GM12878 (cell line): ENCODE data around the gene TMEM52. TPM values are rescaled to one million over a fixed set of nuclear protein-coding genes. Genes with fewer than 3 reads are reported as not detected.

Experiments used
- ATAC-seq: fragments of 200-7000 bp; cut with Tn5 transposase; 3 replicates; pipeline ENCODE4 v1.9.1; 2020; ENCODE audit warnings: mild to moderate bottlenecking, moderate library complexity
- BruUV-seq: library from RNA; stranded (reverse); fragments of 400-500 nt; replicated peaks from 2 replicates; lab custom pipeline; 2021; lab: Mats Ljungman, UMichigan
- CTCF ChIA-PET: fragments of 300-600 bp; sonication (Branson Sonifier 250); formaldehyde crosslinking; extraction: SDS; loops from one replicate; lab custom pipeline; 2021; ENCODE audit warnings: inconsistent platforms; lab: Yijun Ruan, JAX
- POLR2A ChIA-PET: fragments of 350-600 bp; formaldehyde crosslinking; extraction: SDS; loops from one replicate; lab custom pipeline; 2021; ENCODE audit warnings: inconsistent platforms; lab: Charles Lee
- RAD21 ChIA-PET: fragments of 300-600 bp; sonication (Branson Sonifier 250); formaldehyde crosslinking; loops from one replicate; lab custom pipeline; 2023; ENCODE audit warnings: antibody characterized with exemption; ENCODE audit not compliant: unreplicated experiment; lab: Charles Lee
- SMC1A ChIA-PET: fragments of 300-600 bp; sonication (Branson Sonifier 250); formaldehyde crosslinking; loops from one replicate; lab custom pipeline; 2023; ENCODE audit not compliant: unreplicated experiment, uncharacterized antibody; lab: Charles Lee
- DNase-seq: peaks from one replicate; pipeline ENCODE4 v3.0.0-alpha.2; 2011; ENCODE audit warnings: low read depth, low spot score
- FAIRE-seq: peaks from 3 replicates; lab custom pipeline; 2011; peaks lifted over from hg19 to GRCh38; lab: Jason Lieb, UNC
- H2AFZ ChIP-seq: 2 replicates; pipeline ENCODE4 v1.6.0; 2011; ENCODE audit warnings: low read depth, low read length, control low read depth; ENCODE audit not compliant: control insufficient read depth
- H3K27ac ChIP-seq: 2 replicates; pipeline ENCODE4 v1.5.1; 2011; ENCODE audit warnings: control low read depth; ENCODE audit not compliant: control insufficient read depth, insufficient read depth
- H3K27me3 ChIP-seq, 2 experiments: replicated peaks in 1 of 2; 2 replicates each; pipeline versions ENCODE4 v1.6.0 to v1.6.1; 2011; ENCODE audit warnings: low read length in 1 of 2; ENCODE audit not compliant: control insufficient read depth in 2 of 2, insufficient read depth in 2 of 2
- H3K36me3 ChIP-seq, 2 experiments: 2 replicates each; pipeline ENCODE4 v1.5.1; 2011; ENCODE audit warnings: low read length in 1 of 2; ENCODE audit not compliant: control insufficient read depth in 2 of 2, insufficient read depth in 2 of 2
- H3K4me1 ChIP-seq: 2 replicates; pipeline ENCODE4 v1.6.1; 2011; ENCODE audit warnings: mild to moderate bottlenecking, low read length, moderate library complexity, mixed read lengths; ENCODE audit not compliant: control insufficient read depth, insufficient read depth
- H3K4me2 ChIP-seq: 2 replicates; pipeline ENCODE4 v1.6.0; 2011; ENCODE audit warnings: control low read depth; ENCODE audit not compliant: control insufficient read depth, insufficient read depth
- H3K4me3 ChIP-seq: fragments of 200-600 bp; sonication (generic); 2 replicates; pipeline ENCODE4 v1.5.1; 2016
- H3K79me2 ChIP-seq: 2 replicates; pipeline ENCODE4 v1.6.0; 2011; ENCODE audit warnings: low read length; ENCODE audit not compliant: control insufficient read depth, insufficient read depth
- H3K9ac ChIP-seq: 2 replicates; pipeline ENCODE4 v1.8.0; 2011; ENCODE audit warnings: low read length, control low read depth, mixed read lengths; ENCODE audit not compliant: control insufficient read depth, insufficient read depth
- H3K9me3 ChIP-seq: replicated peaks from 3 replicates; pipeline ENCODE4 v1.5.1; 2011; ENCODE audit warnings: mild to moderate bottlenecking, low read length; ENCODE audit not compliant: control insufficient read depth, insufficient read depth
- H4K20me1 ChIP-seq: 2 replicates; pipeline ENCODE4 v1.6.0; 2011; ENCODE audit not compliant: control insufficient read depth, insufficient read depth
- HDAC6 ChIP-seq: fragments of 200-600 bp; sonication (generic); IDR thresholded peaks from one replicate; pipeline ENCODE4 v1.8.0; 2017; ENCODE audit warnings: antibody characterized with exemption; ENCODE audit not compliant: unreplicated experiment
- HSF1 ChIP-seq: fragments of 150-350 bp; IDR thresholded peaks from 2 replicates; pipeline ENCODE4 v1.6.1; 2014; ENCODE audit warnings: mild to moderate bottlenecking, low read depth, low read length
- MLLT1 ChIP-seq: fragments of 450-650 bp; IDR thresholded peaks from 2 replicates; pipeline ENCODE4 v1.6.1; 2016; ENCODE audit warnings: mild to moderate bottlenecking
- NFYA ChIP-seq: IDR thresholded peaks from 2 replicates; pipeline ENCODE4 v1.6.1; 2011; ENCODE audit warnings: low read depth, mild to moderate bottlenecking, low read length, improper control_type of control experiment, borderline replicate concordance
- PAX8 ChIP-seq: fragments of 450-650 bp; IDR thresholded peaks from 2 replicates; pipeline ENCODE4 v1.6.1; 2017; ENCODE audit warnings: mild to moderate bottlenecking, moderate library complexity
- SIX5 ChIP-seq: IDR thresholded peaks from 2 replicates; pipeline ENCODE4 v1.6.1; 2011; ENCODE audit warnings: mild to moderate bottlenecking, low read depth, low read length, moderate library complexity; ENCODE audit not compliant: severe bottlenecking
- WGBS: methylation state at CpG from one replicate; pipeline ENCODE4 v1.1.6; 2016; ENCODE audit warnings: low lambda C conversion rate; ENCODE audit not compliant: insufficient replicate concordance, insufficient coverage; ENCODE audit errors: missing lambda C conversion rate; 5-methylcytosine and 5-hydroxymethylcytosine counted together
- in situ Hi-C: fragments of 300-500 bp; cut with MboI; formaldehyde crosslinking; loops from 9 replicates; pipeline ENCODE4 v1.14.3; 2018; ENCODE audit warnings: mixed read lengths
- intact Hi-C: fragments of 100-400 bp; cut with micrococcal nuclease; formaldehyde crosslinking; loops from one replicate; pipeline ENCODE4 v1.14.2; 2022; ENCODE audit not compliant: unreplicated experiment
- polyA plus RNA-seq, 11 experiments: library from polyadenylated mRNA; depleted of rRNA in 4 of 11; unstranded in 6 of 11; stranded (reverse) in 5 of 11; fragments of >200 nt; fragmentation: Nextera tagmentation in 4 of 11; fragmentation: Illumina TruSeq in 1 of 11; extraction: Ambion mirVana in 4 of 11; extraction: Trizol in 1 of 11; gene quantifications; 1 replicate in 1 of 11; 2 replicates in 10 of 11; pipeline versions ENCODE4 v1.2.1 to v1.2.3, GENCODE V29; 2011 to 2016; ENCODE audit warnings: inconsistent platforms in 2 of 11, missing spikeins in 2 of 11, low read depth in 1 of 11
- total RNA-seq, 4 experiments: library from RNA; depleted of rRNA in 3 of 4; stranded (reverse); fragments of >200 nt in 3 of 4; fragmentation: Illumina TruSeq in 1 of 4; extraction: Trizol in 1 of 4; gene quantifications; 2 replicates each; pipeline versions ENCODE4 v1.2.1 to v1.2.3, GENCODE V29; 2013 to 2021

Gene TMEM52
- total and polyA plus RNA-seq, 10 of the 15 experiments (the other 5 are each of a cell fraction or from before 2014, with no cell fraction given) = 0.17 to 0.33 (median 0.24) TPM; not detected in 7

- FAIRE-seq (no peak), ATAC-seq (no peak), DNase-seq (no peak)
- Histone ChIP-seq H4K20me1 (no peaks in the 10 kb centered on the region), H3K4me3 (no peak overlapping the region), H3K9ac (no peak overlapping the region), H3K27me3 (no peaks in the 10 kb centered on the region), H3K4me1 (peaks cover 9% of the 10 kb centered on the region), H2AFZ (no peak overlapping the region), H3K79me2 (no peaks in the 10 kb centered on the region), H3K9me3 (no peaks in the 10 kb centered on the region; the same call in 2 of the 3 replicates), H3K4me2 (no peak overlapping the region), H3K36me3 (no peaks in the 10 kb centered on the region), H3K27ac (no peak overlapping the region)
- WGBS = 46% methylated on average over 6 of the region's 6 CpGs
- RAD21 ChIA-PET = interaction anchor here (5.6 kb wide), 1 partner anchor 9 kb away, joined by 28 read pairs; no protein-coding TSS in a partner anchor
- CTCF ChIA-PET = interaction anchor here (1.2 to 3.8 kb wide), 5 partner anchors 7 to 123 kb away, joined by 3 to 23 read pairs (median 4); no protein-coding TSS in a partner anchor
- in situ Hi-C loops = no loop called here
- intact Hi-C loops = no loop called here
- SMC1A ChIA-PET = interaction anchor here (1.2 to 1.7 kb wide), 3 partner anchors 7 to 70 kb away, joined by 3 to 5 read pairs (median 3); no protein-coding TSS in a partner anchor
- POLR2A ChIA-PET = interaction anchor here (0.6 to 2.8 kb wide), 4 partner anchors 10 to 31 kb away, joined by 3 to 10 read pairs (median 3); no protein-coding TSS in a partner anchor
- no TSS peak for BruUV-seq
- TF ChIP-seq NFYA (no peak), HDAC6 (no peak), MLLT1 (no peak), HSF1 (no peak), PAX8 (0 out of 2 replicates have a peak, but pooled peaks have one; percentile 60), SIX5 (no peak)
Measured at GRCh38 chr1:1898246-1898933, 20.7 kb downstream of the TMEM52 start.
